DOHH2 (cell line): ENCODE data around the gene MIA.

Source experiments
- H3F3A ChIP-seq: fragments of 200-600 bp; sonication (generic), shearing (Covaris generic); 2 replicates; pipeline ENCODE4 v1.6.0; 2016; ENCODE audit warnings: antibody characterized with exemption, mild to moderate bottlenecking; ENCODE audit not compliant: control insufficient read depth, insufficient read depth
- H3K27ac ChIP-seq: fragments of 200-600 bp; sonication (generic); 2 replicates; pipeline ENCODE4 v1.5.1; 2014; ENCODE audit warnings: low read depth, mild to moderate bottlenecking, low read length, moderate library complexity
- H3K27me3 ChIP-seq: fragments of 200-600 bp; sonication (generic); 2 replicates; pipeline ENCODE4 v1.6.1; 2014; ENCODE audit warnings: mild to moderate bottlenecking, low read length, mixed read lengths; ENCODE audit not compliant: control insufficient read depth
- H3K36me3 ChIP-seq: fragments of 200-600 bp; sonication (generic); 2 replicates; pipeline ENCODE4 v1.6.1; 2014; ENCODE audit warnings: mild to moderate bottlenecking, low read length, moderate library complexity, mixed read lengths; ENCODE audit not compliant: control insufficient read depth
- H3K4me1 ChIP-seq: fragments of 200-600 bp; sonication (generic); 2 replicates; pipeline ENCODE4 v1.6.1; 2014; ENCODE audit warnings: mild to moderate bottlenecking, low read length, mixed read lengths; ENCODE audit not compliant: control insufficient read depth
- H3K4me2 ChIP-seq: fragments of 200-600 bp; sonication (generic); 2 replicates; pipeline ENCODE4 v1.6.0; 2014; ENCODE audit warnings: mild to moderate bottlenecking, low read length, moderate library complexity
- H3K4me3 ChIP-seq: fragments of 200-600 bp; sonication (generic); 2 replicates; pipeline ENCODE4 v1.5.1; 2014; ENCODE audit warnings: mild to moderate bottlenecking, low read length, mixed read lengths
- H3K79me2 ChIP-seq: fragments of 200-600 bp; sonication (generic); 2 replicates; pipeline ENCODE4 v1.6.1; 2014; ENCODE audit warnings: mild to moderate bottlenecking, low read length, mixed read lengths; ENCODE audit not compliant: control insufficient read depth
- H3K9me2 ChIP-seq: fragments of 200-600 bp; sonication (generic); replicated peaks from 2 replicates; pipeline ENCODE4 v1.6.1; 2014; ENCODE audit warnings: mild to moderate bottlenecking, low read length, mixed read lengths; ENCODE audit not compliant: control insufficient read depth
- H3K9me3 ChIP-seq: fragments of 200-600 bp; sonication (generic); 2 replicates; pipeline ENCODE4 v1.6.1; 2014; ENCODE audit warnings: antibody characterized with exemption, low read length, mixed read lengths; ENCODE audit not compliant: control insufficient read depth, insufficient read depth
- H4K20me1 ChIP-seq: fragments of 200-600 bp; sonication (generic); 2 replicates; pipeline ENCODE4 v1.6.0; 2014; ENCODE audit warnings: low read depth, mild to moderate bottlenecking, antibody characterized with exemption, low read length, moderate library complexity; ENCODE audit not compliant: control insufficient read depth, insufficient read depth
- CTCF ChIP-seq: fragments of 200-600 bp; sonication (generic); IDR thresholded peaks from one replicate; pipeline ENCODE4 v1.5.1; 2014; ENCODE audit warnings: antibody characterized with exemption, mild to moderate bottlenecking, low read depth, low read length; ENCODE audit not compliant: poor library complexity, severe bottlenecking
- EZH2phosphoT487 ChIP-seq: fragments of 200-600 bp; sonication (generic); IDR thresholded peaks from 2 replicates; pipeline ENCODE4 v1.6.1; 2017; ENCODE audit warnings: borderline replicate concordance, mild to moderate bottlenecking, antibody characterized with exemption, low read length, moderate library complexity, mixed read lengths

Gene MIA

GRCh38 chr19:40758491-40758890, 16.8 kb upstream of the MIA start:
- Histone ChIP-seq H3K9me2 (no peaks in the 10 kb centered on the region), H3F3A (peaks cover 2% of the 10 kb centered on the region; the same call in 1 of the 2 replicates), H3K36me3 (peaks cover 91% of the 10 kb centered on the region), H3K27me3 (no peaks in the 10 kb centered on the region), H3K4me3 (no peak overlapping the region), H3K9me3 (no peaks in the 10 kb centered on the region), H3K27ac (no peak overlapping the region), H3K79me2 (peaks cover 76% of the 10 kb centered on the region), H3K4me2 (no peak overlapping the region), H4K20me1 (peaks cover 27% of the 10 kb centered on the region), H3K4me1 (peaks cover 31% of the 10 kb centered on the region)
- TF ChIP-seq EZH2phosphoT487, result no peak
- no peak for TF ChIP-seq CTCF

DNA sequence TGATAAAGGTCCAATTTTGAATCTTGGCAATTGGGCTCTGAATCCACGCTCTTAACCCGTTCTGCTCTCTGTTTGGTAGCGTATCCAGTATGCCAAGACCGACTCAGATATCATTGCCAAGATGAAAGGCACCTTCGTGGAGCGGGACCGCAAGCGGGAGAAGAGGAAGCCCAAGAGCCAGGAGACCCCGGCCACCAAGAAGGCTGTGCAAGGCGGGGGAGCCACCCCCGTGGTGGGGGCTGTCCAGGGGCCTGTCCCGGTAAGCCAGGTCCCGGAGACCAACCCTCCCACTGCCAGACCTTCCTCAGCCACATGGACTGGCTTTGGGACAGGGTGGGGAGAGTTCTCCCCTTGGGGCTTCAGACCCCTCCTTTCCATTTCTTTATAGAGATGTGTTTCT, 16.0 kb upstream of the MIA start:
- H4K20me1 ChIP-seq, result peaks cover 24% of the 10 kb centered on the region

DNA sequence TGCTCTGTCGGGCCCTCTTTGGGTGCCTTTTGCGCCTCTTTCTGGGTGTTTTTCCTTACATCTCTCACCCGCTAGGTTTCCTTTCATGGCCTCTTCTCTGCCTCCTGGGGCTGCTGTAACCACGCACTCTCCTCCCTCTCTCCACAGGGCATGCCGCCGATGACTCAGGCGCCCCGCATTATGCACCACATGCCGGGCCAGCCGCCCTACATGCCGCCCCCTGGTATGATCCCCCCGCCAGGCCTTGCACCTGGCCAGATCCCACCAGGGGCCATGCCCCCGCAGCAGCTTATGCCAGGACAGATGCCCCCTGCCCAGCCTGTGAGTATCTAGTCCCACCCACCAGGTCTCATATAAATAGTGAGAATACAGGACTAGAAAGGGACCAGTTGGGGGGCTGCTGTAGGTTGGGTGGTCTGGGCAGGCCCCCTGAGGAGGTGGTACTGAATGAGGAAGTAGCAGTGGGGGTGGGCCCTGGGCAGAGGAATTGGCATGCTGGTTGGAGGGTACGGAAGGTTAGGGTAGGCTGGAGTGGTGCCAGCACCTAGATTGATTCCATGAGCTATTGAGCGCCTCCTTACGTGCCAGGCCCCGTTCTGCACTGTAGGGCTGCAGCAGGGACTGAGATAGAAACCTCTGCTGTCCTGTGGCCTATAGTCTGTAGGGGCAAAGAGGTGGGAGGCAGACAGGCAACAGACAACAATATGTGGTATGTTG, 12.4 kb upstream of the MIA start:
- H3F3A ChIP-seq, result peaks cover 11% of the 10 kb centered on the region
- H3K4me1 ChIP-seq, result no peaks in the 10 kb centered on the region
- H3K27me3 ChIP-seq, result no peaks in the 10 kb centered on the region
- no peaks in the 10 kb centered on the region; the same call in 1 of the 2 replicates for H4K20me1 ChIP-seq
- H3K9me3 ChIP-seq, result no peaks in the 10 kb centered on the region
- peaks cover 35% of the 10 kb centered on the region for H3K79me2 ChIP-seq
- no peak for TF ChIP-seq CTCF
- TF ChIP-seq EZH2phosphoT487, result no peak
- no peak overlapping the region for H3K4me2 ChIP-seq
- peaks cover 86% of the 10 kb centered on the region for H3K36me3 ChIP-seq
- H3K27ac ChIP-seq, result no peak overlapping the region
- H3K9me2 ChIP-seq, result no peaks in the 10 kb centered on the region
- no peak overlapping the region for H3K4me3 ChIP-seq

More for the DNA sequence above, 16.0 kb upstream of the MIA start:
- H3K79me2 ChIP-seq, result peaks cover 68% of the 10 kb centered on the region
- TF ChIP-seq CTCF (no peak), EZH2phosphoT487 (no peak)
- H3F3A ChIP-seq, result peaks cover 2% of the 10 kb centered on the region; the same call in 1 of the 2 replicates
- H3K4me2 ChIP-seq, result no peak overlapping the region
- H3K9me3 ChIP-seq, result no peaks in the 10 kb centered on the region
- peaks cover 25% of the 10 kb centered on the region for H3K4me1 ChIP-seq
- H3K27ac ChIP-seq, result no peak overlapping the region
- H3K36me3 ChIP-seq, result peaks cover 93% of the 10 kb centered on the region
- no peaks in the 10 kb centered on the region for H3K27me3 ChIP-seq
- H3K9me2 ChIP-seq, result no peaks in the 10 kb centered on the region
- H3K4me3 ChIP-seq, result no peak overlapping the region
